Measurements from ENCODE around the gene CAPRIN1. TPM values are rescaled to one million over a fixed set of nuclear protein-coding genes. Genes with fewer than 3 reads are reported as not detected.

The CAPRIN1 gene
- total RNA-seq, 3 donors from 2014 or later = 148 to 198 (median 167) TPM

DNA sequence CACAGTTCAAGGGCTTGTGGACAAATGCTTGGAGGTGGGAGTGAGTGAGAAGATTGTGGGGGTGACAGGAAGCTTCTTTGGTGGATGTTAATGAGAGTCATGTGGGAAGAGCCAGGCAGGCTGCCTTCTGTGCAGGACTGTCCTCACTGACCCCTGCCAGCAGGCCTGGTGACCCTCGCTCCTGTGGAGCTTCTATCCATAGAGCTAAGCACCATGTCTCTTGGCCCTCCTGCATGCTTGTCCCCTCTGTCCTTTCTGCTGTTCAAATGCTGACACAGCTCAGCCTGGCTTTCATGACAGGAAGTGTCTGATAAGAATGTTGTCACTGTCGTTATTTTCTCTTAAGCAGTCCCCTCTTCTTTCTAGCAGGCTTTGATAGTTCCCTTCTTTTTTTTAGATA is 91.5 kb downstream of the CAPRIN1 start:
- Histone ChIP-seq H3K27me3 (no peaks in the 10 kb centered on the region), H3K4me1 (no peaks in the 10 kb centered on the region), H3K9me3 (no peaks in the 10 kb centered on the region), H3K4me3 (no peak overlapping the region), H3K27ac (no peak overlapping the region), H3K36me3 (peaks cover 20% of the 10 kb centered on the region)
- TF ChIP-seq POLR2A (IDR thresholded peaks at IDR 0.05) (no peak), POLR2AphosphoS5 (IDR thresholded peaks at IDR 0.05) (no peak)
- TF ChIP-seq, protein P1, sequence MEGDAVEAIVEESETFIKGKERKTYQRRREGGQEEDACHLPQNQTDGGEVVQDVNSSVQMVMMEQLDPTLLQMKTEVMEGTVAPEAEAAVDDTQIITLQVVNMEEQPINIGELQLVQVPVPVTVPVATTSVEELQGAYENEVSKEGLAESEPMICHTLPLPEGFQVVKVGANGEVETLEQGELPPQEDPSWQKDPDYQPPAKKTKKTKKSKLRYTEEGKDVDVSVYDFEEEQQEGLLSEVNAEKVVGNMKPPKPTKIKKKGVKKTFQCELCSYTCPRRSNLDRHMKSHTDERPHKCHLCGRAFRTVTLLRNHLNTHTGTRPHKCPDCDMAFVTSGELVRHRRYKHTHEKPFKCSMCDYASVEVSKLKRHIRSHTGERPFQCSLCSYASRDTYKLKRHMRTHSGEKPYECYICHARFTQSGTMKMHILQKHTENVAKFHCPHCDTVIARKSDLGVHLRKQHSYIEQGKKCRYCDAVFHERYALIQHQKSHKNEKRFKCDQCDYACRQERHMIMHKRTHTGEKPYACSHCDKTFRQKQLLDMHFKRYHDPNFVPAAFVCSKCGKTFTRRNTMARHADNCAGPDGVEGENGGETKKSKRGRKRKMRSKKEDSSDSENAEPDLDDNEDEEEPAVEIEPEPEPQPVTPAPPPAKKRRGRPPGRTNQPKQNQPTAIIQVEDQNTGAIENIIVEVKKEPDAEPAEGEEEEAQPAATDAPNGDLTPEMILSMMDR (IDR thresholded peaks at IDR 0.05) = no peak
- DNase-seq (ENCODE audit: low spot score in 2 of 2) = no peak
- intact Hi-C loops (cut with DNase I; ENCODE audit: low total_unique reads) = loop anchor here (5.0 kb wide), 1 partner anchor 851 kb away; no protein-coding TSS in a partner anchor

DNA sequence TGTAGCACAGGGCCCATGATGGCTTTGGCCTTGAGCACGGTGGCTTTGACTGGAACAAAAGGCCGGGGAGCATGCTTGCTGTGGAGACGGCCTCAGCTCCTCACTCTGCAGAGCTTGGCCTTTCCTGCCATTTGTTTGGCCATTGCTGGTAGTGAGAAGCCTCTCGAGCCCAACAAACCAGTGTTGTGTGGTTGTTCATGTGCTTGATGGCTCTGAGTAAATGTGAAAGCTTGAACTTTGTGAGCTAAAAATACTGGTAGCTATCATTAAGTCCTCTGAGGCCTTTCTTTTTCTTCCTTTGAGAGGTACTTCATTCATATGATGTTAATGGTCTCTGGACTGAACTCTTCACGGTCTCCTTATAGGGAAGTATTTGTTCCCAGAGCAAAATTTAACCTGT is 93.5 kb downstream of the CAPRIN1 start:
- DNase-seq (ENCODE audit: low spot score in 2 of 2) = no peak
- intact Hi-C loops (cut with DNase I; ENCODE audit: low total_unique reads) = no loop called here
- Histone ChIP-seq H3K4me1 (no peaks in the 10 kb centered on the region), H3K27me3 (no peaks in the 10 kb centered on the region), H3K36me3 (peaks cover 15% of the 10 kb centered on the region), H3K9me3 (no peaks in the 10 kb centered on the region), H3K4me3 (no peak overlapping the region), H3K27ac (no peak overlapping the region)
- TF ChIP-seq, protein P1 (IDR thresholded peaks at IDR 0.05) = no peak
- TF ChIP-seq POLR2A (IDR thresholded peaks at IDR 0.05) (no peak), POLR2AphosphoS5 (IDR thresholded peaks at IDR 0.05) (no peak)

DNA sequence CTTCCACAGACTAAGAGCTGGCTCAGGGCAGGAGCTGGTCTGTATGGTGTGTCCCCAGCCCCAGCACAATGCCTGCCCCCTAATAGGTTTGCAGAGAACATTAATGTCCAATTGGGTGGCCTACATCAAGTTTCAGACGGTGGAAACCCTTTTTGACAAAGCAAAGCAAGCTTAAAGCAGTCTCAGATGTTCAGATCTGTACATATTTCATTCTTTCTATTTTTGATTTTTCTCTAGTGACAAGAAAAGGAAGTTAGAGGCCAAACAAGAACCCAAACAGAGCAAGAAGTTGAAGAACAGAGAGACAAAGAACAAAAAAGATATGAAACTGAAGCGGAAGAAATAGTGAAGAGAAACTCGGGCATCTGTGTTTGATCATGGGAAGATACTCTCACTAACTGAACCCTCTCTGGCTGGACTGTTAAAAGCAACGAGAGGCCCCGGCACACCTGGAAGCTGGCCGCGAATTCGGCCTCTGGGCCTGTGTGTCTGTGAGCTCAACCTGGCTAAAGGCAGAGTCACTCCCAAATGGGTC is 94.4 kb downstream of the CAPRIN1 start:
- no peak overlapping the region for H3K27ac ChIP-seq
- TF ChIP-seq POLR2AphosphoS5 (IDR thresholded peaks at IDR 0.05) (no peak), POLR2A (IDR thresholded peaks at IDR 0.05) (no peak)
- TF ChIP-seq, protein P1 (IDR thresholded peaks at IDR 0.05) = no peak

DNA sequence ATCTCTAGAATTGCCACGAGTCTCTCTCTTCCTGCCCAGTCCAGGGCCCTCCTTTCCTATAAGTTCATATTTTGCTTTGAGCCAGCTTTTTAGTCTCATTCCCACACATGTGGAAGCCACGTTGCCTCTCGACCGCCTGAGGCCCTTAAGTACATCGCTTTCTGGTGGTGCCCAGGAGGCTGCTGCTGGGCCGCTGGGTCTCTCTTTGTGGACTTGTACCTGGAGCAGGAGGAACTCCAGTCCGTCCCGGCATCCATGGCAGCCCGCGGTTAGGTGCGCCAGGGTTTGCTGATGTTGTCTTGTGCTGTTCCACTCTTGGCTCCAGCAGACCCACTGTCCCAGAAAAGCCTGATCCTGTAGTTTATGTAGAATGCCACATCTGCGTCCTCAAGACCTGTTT is 94.9 kb downstream of the CAPRIN1 start:
- TF ChIP-seq POLR2AphosphoS5 (IDR thresholded peaks at IDR 0.05) = no peak
- TF ChIP-seq, protein P1 (IDR thresholded peaks at IDR 0.05) = no peak
- TF ChIP-seq POLR2A (IDR thresholded peaks at IDR 0.05) = no peak
- intact Hi-C loops (cut with DNase I; ENCODE audit: low total_unique reads) = no loop called here
- Histone ChIP-seq H3K4me3 (no peak overlapping the region), H3K27me3 (no peaks in the 10 kb centered on the region), H3K36me3 (peaks cover 11% of the 10 kb centered on the region), H3K27ac (no peak overlapping the region), H3K9me3 (no peaks in the 10 kb centered on the region), H3K4me1 (no peaks in the 10 kb centered on the region)
- DNase-seq (ENCODE audit: low spot score in 2 of 2) = no peak

More for the DNA sequence above, 94.4 kb downstream of the CAPRIN1 start:
- no peaks in the 10 kb centered on the region for H3K4me1 ChIP-seq
- no peak for DNase-seq (ENCODE audit: low spot score in 2 of 2)
- H3K4me3 ChIP-seq = no peak overlapping the region
- intact Hi-C loops (cut with DNase I; ENCODE audit: low total_unique reads) = no loop called here
- H3K27me3 ChIP-seq = no peaks in the 10 kb centered on the region
- H3K9me3 ChIP-seq = no peaks in the 10 kb centered on the region
- peaks cover 11% of the 10 kb centered on the region for H3K36me3 ChIP-seq

DNA sequence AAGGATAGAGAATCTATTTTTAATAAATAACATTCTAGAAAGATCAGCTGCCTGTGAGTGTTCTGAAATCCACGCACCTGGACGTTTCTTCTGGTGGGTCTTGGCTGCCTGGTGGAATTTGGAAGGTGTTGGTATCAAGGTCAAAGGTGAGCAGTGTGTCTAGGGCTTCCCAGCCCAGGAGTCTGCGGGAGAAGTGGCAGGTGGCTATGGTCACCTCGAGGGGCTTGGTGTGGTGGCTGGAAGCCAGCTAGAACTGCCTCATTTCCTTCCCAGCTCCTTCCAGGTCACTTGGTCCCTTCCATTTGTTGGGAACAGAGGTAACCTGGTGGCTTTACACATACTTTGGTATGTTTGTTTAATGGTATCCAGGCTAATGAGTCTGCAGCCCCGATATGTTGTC is 95.3 kb downstream of the CAPRIN1 start:
- Histone ChIP-seq H3K4me1 (no peaks in the 10 kb centered on the region), H3K27ac (no peak overlapping the region), H3K4me3 (no peak overlapping the region), H3K9me3 (no peaks in the 10 kb centered on the region), H3K36me3 (peaks cover 11% of the 10 kb centered on the region), H3K27me3 (no peaks in the 10 kb centered on the region)
- intact Hi-C loops (cut with DNase I; ENCODE audit: low total_unique reads) = no loop called here
- TF ChIP-seq POLR2A (IDR thresholded peaks at IDR 0.05) (no peak), POLR2AphosphoS5 (IDR thresholded peaks at IDR 0.05) (no peak)
- TF ChIP-seq, protein P1 (IDR thresholded peaks at IDR 0.05) = no peak
- DNase-seq (ENCODE audit: low spot score in 2 of 2) = peak in 1 of 2 donors; percentile 12
